HG02678 (cell line): ENCODE data around the gene AKAP14.
"Not testable (repeated sequence)": the region's sequence is repeated elsewhere in the genome, so short reads cannot be mapped to it uniquely, and the experiment has no call there.

ENCODE experiments used
- ATAC-seq: cut with Tn5 transposase; IDR thresholded peaks from one replicate; pipeline ENCODE4 v1.9.1; 2021; ENCODE audit warnings: mild to moderate bottlenecking, moderate library complexity; ENCODE audit not compliant: unreplicated experiment

The AKAP14 gene

DNA sequence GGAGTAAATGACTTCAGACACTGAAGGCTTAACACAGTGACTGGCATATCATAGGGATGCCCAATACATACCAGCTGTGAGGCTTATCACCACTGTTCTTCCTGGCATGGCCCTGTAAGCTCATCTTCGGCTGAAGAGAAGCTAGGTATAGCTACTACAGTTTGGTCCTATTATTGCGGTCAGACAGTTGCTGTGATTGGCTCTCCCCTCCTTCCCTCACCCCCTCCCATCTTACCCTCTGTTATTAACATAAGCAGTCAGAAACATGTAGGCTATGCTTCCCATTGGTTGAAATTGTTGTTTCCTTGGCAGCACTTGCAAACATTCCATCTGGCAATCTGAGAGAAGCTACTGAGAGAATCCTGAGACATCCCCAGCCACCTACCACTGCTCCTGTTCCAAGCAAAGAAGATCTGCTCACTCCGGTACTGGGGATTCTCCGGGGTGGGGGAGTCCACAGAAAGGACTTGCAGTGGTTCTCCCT lies at the start of gene AKAP14:
TSS of gene AKAP14 (plus strand) at position 51 of the 484 bp plus-strand sequence. CDS start 7,331 bp downstream, outside the sequence.
- ATAC-seq = no peak

- ATAC-seq = peak; percentile 98
Observed at GRCh38 chrX:119852382-119853353, 43.0 kb upstream of the AKAP14 start, which contains the start of gene UPF3B. TSS of gene UPF3B (minus strand) at chrX:119852963. CDS start at chrX:119852928, 35 bp downstream.

DNA sequence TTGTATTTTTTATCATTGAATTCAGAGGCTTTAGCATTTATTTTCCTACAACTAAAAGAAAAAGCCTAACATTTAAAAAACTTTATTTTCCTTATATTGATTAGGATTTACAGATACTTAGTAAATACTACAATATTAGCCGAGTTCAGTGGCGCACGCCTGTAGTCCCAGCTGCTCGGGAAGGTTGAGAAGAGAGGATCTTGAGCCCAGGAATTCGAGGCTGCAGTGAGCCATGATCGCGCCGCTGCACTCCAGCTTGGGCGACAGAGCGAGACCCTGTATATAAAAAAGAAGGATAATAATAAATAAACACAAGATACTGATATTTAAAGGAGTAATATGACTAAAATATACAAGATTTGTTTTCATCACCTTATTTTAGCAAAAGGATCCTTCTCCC lies 42.2 kb upstream of the AKAP14 start:
- no peak for ATAC-seq

- ATAC-seq = no peak
Observed at GRCh38 chrX:119870626-119871131, 25.0 kb upstream of the AKAP14 start.

DNA sequence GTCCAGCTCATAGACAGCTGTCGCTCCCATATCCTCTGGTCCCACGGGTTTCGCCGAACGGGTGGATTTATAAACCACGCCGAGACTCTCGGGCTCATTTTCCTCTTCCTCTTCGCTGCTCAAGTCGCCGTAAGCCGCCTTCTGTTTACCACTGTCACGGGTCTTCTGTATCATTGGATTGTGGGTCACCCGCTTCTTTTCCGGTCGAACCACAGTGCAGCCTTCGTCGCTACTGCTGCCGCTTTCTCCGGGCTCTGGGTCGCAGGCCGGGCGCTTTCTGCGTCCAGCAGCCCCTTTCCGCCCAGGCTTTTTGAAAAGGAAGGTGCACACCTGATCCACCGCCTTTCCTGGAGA lies 24.5 kb upstream of the AKAP14 start:
- ATAC-seq = peak; percentile 36

GRCh38 chrX:119871599-119872395 lies 23.9 kb upstream of the AKAP14 start, which contains the start of the genes NDUFA1 and RNF113A:
TSS of gene NDUFA1 (plus strand) at chrX:119871832. CDS start at chrX:119871912, 80 bp downstream.
TSS of gene RNF113A (minus strand) at chrX:119871733. CDS start at chrX:119871613, 120 bp downstream.
- peak; percentile 94 for ATAC-seq

DNA sequence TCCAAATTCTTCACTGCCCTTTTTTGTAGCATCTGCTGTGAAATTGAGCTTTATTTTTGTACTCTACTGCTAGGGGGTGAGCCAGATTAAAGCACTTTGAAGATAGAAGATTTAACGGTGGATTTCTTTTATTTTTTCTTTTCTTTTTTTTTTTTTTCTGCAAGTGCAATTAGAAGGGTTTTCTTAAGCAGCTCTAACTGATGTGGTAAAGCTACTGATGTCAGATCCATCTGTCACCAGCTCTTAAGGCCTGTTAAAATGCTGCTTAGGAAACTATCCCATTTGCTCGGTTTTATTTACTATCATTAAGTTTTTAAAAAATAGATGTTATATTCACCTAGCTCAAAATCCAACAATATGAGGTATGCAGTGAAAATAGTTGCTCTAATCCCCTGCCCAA lies 17.0 kb upstream of the AKAP14 start:
- ATAC-seq = no peak

DNA sequence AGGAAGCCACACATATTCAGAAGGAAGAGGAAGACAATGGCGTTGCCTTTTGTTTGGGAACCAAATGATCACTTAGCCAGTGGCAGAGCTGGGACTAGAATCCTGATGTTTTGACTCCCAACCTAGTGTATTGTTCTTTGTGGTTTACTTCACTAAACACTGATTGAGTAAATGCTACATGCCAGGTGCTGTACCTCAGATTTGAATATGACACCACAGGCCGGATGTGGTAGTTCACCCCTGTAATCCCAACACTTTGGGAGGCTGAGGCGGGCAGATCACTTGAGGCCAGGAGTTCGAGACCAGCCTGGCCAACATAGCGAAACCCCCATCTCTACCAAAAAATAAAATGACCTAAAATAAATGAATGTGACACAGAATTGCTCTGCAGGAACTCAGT lies 15.6 kb upstream of the AKAP14 start:
- ATAC-seq = no peak

- no peak for ATAC-seq
Observed at GRCh38 chrX:119880552-119881437, 14.9 kb upstream of the AKAP14 start.

DNA sequence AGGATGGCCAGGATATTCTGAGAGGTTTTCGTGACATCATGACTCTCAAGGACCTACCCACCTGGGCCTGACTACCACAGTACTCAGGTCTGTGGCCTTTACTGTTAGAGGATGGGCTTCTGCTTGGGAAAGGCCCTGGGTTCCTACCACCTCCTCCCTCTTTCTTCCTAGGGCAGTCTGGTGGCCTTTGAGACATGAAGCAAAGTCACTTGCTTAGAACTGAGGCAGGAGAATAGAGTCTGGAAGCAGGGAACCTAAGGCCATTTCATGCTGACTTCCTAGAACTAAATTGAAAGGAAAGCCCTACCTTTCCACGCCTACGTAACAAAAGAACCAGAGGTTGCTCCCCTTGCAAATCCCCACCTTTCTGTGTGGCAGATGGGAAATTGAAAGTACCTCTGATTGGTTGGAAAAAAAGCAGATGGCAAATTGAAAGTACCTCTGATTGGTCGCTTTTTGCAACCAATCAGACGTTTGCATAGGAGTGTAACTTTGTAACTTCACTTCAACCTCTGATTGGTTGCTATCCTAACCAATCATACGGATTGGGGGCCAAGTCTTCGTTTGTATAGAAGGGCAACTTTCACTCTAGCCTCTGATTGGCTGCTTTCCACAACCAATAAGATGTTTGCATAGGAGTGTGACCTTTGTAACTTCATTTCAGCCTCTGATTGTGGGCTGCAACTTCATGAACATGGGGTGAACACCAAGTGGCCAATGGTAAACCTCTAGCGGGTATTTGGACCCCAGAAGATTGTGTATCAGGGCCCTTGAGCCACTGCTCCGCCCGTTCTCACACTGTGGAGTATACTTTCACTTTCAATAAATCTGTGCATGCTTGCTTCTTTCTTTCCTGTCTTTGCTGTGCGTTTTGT lies 9.9 kb upstream of the AKAP14 start:
- ATAC-seq = no peak

DNA sequence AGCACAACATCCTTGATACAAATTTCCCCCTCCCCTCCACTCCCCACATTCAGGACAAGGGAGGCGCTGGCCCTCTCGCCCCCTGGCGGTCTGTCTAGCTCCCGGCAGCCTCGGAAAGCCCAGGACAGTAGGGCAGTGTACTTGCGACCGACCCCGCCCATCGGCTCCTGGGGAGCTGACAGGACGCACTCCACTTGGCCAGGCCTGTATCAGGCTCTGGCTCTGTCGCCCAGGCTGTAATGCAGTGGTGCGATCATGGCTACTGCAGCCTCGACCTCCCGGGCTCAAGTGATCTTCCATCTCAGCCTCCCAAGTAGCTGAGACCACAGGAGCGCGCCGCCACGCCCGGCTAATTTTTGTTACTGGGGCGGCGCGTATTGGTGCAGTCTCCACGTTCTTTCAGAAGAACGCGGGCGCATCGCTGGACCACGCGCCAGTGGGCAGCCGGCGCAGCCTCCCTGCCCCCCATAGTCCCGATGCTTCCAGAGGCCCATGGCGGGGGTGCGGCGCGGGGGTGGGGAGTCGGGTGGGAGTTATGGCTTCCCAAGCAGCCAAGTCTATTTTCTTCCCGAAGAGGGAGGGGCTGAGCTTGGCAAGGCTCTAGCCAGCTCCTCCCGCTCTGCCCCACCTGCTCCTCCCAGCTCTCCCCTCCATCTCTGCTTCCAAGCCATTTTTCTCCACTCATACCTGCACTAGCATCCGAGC lies 7.8 kb upstream of the AKAP14 start:
- ATAC-seq = peak; percentile 79

- not testable (repeated sequence) for ATAC-seq
Observed at GRCh38 chrX:119890626-119891025, 5.1 kb upstream of the AKAP14 start.

DNA sequence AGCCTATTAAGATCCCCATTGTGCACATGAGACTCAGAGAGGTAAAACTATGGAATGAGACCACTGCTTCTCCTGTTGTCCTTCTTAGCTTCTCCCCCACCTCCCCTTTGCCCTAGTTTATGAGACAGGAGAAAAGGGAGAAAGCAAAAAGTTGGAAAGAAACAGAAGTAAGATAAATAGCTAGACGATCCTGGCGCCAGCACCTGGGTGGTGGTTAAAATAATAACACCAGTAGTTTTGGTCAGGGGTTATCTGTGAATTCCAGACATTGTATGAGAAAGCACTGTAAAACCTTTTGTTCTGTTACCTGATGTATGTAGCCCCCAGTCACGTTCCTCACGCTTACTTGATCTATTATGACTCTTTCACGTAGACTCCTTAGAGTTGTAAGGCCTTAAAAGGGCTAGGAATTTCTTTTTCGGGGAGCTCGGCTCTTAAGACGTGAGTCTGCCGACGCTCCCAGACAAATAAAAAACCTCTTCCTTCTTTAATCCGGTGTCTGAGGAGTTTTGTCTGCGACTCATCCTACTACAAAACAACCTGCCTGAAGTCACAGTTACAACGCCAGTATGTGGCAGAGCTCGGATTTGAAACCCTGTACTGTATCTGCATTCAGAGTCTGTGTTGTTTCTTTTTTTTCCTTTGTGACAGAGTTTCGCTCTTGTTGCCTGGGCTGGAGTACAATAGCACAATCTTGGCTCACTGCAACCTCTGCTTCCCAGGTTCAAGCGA lies 3.6 kb upstream of the AKAP14 start:
- not testable (repeated sequence) for ATAC-seq

DNA sequence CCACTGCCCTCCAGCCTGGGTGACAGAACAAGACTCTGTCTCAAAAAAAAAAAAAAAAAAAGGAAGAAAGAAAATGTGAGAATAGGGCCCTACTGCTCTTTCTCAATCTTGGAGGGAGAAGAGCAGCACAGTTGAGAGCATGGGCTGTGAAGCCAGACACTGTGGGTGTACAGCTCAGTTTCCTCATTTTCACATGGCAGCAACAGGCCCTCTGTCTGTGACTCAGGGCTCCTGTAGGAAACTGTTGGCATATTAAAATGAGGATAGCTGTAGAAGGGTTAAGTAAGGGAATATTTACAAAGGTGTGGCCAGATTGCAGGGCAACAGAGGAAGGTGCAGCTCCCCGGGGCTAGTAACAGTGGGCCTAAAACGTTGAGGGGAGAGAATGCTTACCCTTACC lies 3.4 kb downstream of the AKAP14 start:
- no peak for ATAC-seq

DNA sequence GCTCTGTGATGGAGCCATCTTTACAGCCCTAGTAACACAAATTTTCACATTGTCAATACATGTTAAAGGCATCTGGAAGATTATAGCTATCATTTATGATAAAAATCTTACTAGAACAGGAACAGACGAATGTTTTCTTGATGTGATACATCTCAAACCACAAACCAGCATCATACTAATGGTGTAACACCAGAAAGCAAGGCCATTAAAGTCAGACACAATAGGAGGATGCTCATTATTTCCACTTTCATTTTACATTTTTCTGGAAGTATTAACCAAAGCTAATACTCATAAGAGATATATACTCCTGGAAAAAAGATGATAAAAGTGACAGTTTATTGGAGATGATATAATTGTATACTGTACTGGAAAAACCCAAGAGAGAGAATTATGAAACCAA lies 5.3 kb downstream of the AKAP14 start:
- ATAC-seq = no peak

GRCh38 chrX:119916310-119916709 lies 20.6 kb downstream of the AKAP14 start:
- no peak for ATAC-seq

- ATAC-seq = no peak
Observed at GRCh38 chrX:119917877-119918276, 22.2 kb downstream of the AKAP14 start.
